ENCODE measurements around the gene CLIP4.
"Not testable (repeated sequence)": the region's sequence is repeated elsewhere in the genome, so short reads cannot be mapped to it uniquely, and the experiment has no call there.

- TF ChIP-seq JUND (IDR thresholded peaks at IDR 0.05; ENCODE audit: low read depth, low read length); POLR2A (IDR thresholded peaks at IDR 0.05; ENCODE audit: low read depth, low read length); NR2C2 (IDR thresholded peaks at IDR 0.05; ENCODE audit: borderline replicate concordance, control insufficient read depth, insufficient read length, low read depth); CHD4 (IDR thresholded peaks at IDR 0.05); EP300 (IDR thresholded peaks at IDR 0.05; ENCODE audit: borderline replicate concordance in 1 of 2, control insufficient read depth in 1 of 2, low read depth in 2 of 2, low read length in 2 of 2); KDM1A (IDR thresholded peaks at IDR 0.05; ENCODE audit: borderline replicate concordance); CTCF (IDR thresholded peaks at IDR 0.05 in 2 of 3, conservative IDR thresholded peaks at IDR 0.05 in 1 of 3; ENCODE audit: control insufficient read depth in 2 of 3, extremely low read depth in 1 of 3, insufficient read depth in 1 of 3, low read depth in 3 of 3, low read length in 3 of 3); MAX (IDR thresholded peaks at IDR 0.05; ENCODE audit: low read depth, low read length); MLLT1 (IDR thresholded peaks at IDR 0.05); CREM (IDR thresholded peaks at IDR 0.05; ENCODE audit: low read depth); CBX5 (IDR thresholded peaks at IDR 0.05; ENCODE audit: low read depth); CHD2 (IDR thresholded peaks at IDR 0.05; ENCODE audit: borderline replicate concordance, low read depth, low read length): not testable (repeated sequence)
Observed at GRCh38 chr2:29090311-29090710, 24.9 kb upstream of the CLIP4 start.

Measured in GM12878 (cell line).